HEK293 (cell line): ENCODE results near the gene NCL.

ENCODE experiments used
- TCF7L2 ChIP-seq: IDR thresholded peaks from 2 replicates; pipeline ENCODE4 v1.6.1; 2011; ENCODE audit warnings: low read depth, mild to moderate bottlenecking, inconsistent platforms, low read length, moderate library complexity, borderline replicate concordance
- ZNF184 ChIP-seq: fragments of 450-650 bp; IDR thresholded peaks from 2 replicates; pipeline ENCODE4 v1.5.1; 2018; ENCODE audit warnings: missing biosample characterization, mild to moderate bottlenecking, missing genetic modification characterization
- ZNF24 ChIP-seq: fragments of 450-650 bp; formaldehyde crosslinking; IDR thresholded peaks from 2 replicates; pipeline ENCODE4 v1.5.1; 2016; ENCODE audit warnings: missing biosample characterization, missing genetic modification characterization
- ZNF311 ChIP-seq: fragments of 450-650 bp; formaldehyde crosslinking; IDR thresholded peaks from 2 replicates; pipeline ENCODE4 v1.5.1; 2017; ENCODE audit warnings: missing biosample characterization, missing genetic modification characterization, borderline replicate concordance
- ZNF530 ChIP-seq: fragments of 450-650 bp; formaldehyde crosslinking; IDR thresholded peaks from 2 replicates; pipeline ENCODE4 v1.5.1; 2016; ENCODE audit warnings: low read depth, missing biosample characterization, missing genetic modification characterization
- ZNF600 ChIP-seq: fragments of 450-650 bp; formaldehyde crosslinking; IDR thresholded peaks from 2 replicates; pipeline ENCODE4 v1.5.1; 2016; ENCODE audit warnings: missing biosample characterization, missing genetic modification characterization
- ZNF624 ChIP-seq: fragments of 450-650 bp; formaldehyde crosslinking; IDR thresholded peaks from 2 replicates; pipeline ENCODE4 v1.5.1; 2017; ENCODE audit warnings: missing biosample characterization, missing genetic modification characterization
- TF ChIP-seq, protein P1 (sequence below): fragments of 450-650 bp; formaldehyde crosslinking; IDR thresholded peaks from 2 replicates; pipeline ENCODE4 v1.5.1; 2016; ENCODE audit warnings: missing biosample characterization, missing genetic modification characterization
- TF ChIP-seq, protein P2 (sequence below): fragments of 450-650 bp; formaldehyde crosslinking; IDR thresholded peaks from 2 replicates; pipeline ENCODE4 v1.5.1; 2016; ENCODE audit warnings: missing biosample characterization, missing genetic modification characterization
- TF ChIP-seq, protein P3 (sequence below): fragments of 450-650 bp; formaldehyde crosslinking; IDR thresholded peaks from 2 replicates; pipeline ENCODE4 v1.5.1; 2017; ENCODE audit warnings: missing biosample characterization, missing genetic modification characterization
- TF ChIP-seq, protein P4 (sequence below): fragments of 450-650 bp; formaldehyde crosslinking; IDR thresholded peaks from 2 replicates; pipeline ENCODE4 v1.5.1; 2016; ENCODE audit warnings: missing biosample characterization, missing genetic modification characterization
- TF ChIP-seq, protein P5 (sequence below): fragments of 450-650 bp; formaldehyde crosslinking; IDR thresholded peaks from 2 replicates; pipeline ENCODE4 v1.5.1; 2016; ENCODE audit warnings: missing biosample characterization, missing genetic modification characterization
- TF ChIP-seq, protein P6 (sequence below): fragments of 450-650 bp; formaldehyde crosslinking; IDR thresholded peaks from 2 replicates; pipeline ENCODE4 v1.5.1; 2016; ENCODE audit warnings: missing biosample characterization, missing genetic modification characterization

DNA sequence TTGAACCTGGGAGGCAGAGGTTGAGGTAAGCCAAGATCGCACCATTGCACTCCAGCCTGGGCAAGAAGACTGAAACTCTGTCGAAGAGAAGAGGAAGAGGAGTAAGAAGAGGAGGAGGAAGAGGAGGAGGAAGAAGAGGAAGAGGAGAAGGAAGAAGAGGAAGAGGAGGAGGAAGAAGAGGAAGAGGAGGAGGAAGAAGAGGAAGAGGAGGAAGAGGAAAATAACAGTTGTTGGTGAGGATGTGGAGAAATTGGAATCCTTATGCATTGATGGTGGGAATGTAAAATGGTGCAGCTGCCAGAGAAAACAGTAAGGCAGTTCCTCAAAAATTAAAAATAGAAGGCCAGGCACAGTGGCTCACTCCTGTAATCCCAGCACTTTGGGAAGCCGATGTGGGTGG is 8.5 kb upstream of the NCL start:
- TF ChIP-seq, protein P1, sequence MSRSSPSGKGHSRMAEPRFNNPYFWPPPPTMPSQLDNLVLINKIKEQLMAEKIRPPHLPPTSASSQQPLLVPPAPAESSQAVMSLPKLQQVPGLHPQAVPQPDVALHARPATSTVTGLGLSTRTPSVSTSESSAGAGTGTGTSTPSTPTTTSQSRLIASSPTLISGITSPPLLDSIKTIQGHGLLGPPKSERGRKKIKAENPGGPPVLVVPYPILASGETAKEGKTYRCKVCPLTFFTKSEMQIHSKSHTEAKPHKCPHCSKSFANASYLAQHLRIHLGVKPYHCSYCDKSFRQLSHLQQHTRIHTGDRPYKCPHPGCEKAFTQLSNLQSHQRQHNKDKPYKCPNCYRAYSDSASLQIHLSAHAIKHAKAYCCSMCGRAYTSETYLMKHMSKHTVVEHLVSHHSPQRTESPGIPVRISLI (tag by site-specific recombination) = no peak
- TF ChIP-seq, protein P2, sequence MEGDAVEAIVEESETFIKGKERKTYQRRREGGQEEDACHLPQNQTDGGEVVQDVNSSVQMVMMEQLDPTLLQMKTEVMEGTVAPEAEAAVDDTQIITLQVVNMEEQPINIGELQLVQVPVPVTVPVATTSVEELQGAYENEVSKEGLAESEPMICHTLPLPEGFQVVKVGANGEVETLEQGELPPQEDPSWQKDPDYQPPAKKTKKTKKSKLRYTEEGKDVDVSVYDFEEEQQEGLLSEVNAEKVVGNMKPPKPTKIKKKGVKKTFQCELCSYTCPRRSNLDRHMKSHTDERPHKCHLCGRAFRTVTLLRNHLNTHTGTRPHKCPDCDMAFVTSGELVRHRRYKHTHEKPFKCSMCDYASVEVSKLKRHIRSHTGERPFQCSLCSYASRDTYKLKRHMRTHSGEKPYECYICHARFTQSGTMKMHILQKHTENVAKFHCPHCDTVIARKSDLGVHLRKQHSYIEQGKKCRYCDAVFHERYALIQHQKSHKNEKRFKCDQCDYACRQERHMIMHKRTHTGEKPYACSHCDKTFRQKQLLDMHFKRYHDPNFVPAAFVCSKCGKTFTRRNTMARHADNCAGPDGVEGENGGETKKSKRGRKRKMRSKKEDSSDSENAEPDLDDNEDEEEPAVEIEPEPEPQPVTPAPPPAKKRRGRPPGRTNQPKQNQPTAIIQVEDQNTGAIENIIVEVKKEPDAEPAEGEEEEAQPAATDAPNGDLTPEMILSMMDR (tag by site-specific recombination) = no peak
- TF ChIP-seq ZNF530 (no peak), TCF7L2 (no peak), ZNF311 (tag by site-specific recombination) (no peak), ZNF600 (no peak), ZNF24 (tag by site-specific recombination) (no peak), ZNF624 (tag by site-specific recombination) (no peak), ZNF184 (tag by site-specific recombination) (no peak)
- TF ChIP-seq, protein P3, sequence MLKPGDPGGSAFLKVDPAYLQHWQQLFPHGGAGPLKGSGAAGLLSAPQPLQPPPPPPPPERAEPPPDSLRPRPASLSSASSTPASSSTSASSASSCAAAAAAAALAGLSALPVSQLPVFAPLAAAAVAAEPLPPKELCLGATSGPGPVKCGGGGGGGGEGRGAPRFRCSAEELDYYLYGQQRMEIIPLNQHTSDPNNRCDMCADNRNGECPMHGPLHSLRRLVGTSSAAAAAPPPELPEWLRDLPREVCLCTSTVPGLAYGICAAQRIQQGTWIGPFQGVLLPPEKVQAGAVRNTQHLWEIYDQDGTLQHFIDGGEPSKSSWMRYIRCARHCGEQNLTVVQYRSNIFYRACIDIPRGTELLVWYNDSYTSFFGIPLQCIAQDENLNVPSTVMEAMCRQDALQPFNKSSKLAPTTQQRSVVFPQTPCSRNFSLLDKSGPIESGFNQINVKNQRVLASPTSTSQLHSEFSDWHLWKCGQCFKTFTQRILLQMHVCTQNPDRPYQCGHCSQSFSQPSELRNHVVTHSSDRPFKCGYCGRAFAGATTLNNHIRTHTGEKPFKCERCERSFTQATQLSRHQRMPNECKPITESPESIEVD = no peak
- TF ChIP-seq, protein P4, sequence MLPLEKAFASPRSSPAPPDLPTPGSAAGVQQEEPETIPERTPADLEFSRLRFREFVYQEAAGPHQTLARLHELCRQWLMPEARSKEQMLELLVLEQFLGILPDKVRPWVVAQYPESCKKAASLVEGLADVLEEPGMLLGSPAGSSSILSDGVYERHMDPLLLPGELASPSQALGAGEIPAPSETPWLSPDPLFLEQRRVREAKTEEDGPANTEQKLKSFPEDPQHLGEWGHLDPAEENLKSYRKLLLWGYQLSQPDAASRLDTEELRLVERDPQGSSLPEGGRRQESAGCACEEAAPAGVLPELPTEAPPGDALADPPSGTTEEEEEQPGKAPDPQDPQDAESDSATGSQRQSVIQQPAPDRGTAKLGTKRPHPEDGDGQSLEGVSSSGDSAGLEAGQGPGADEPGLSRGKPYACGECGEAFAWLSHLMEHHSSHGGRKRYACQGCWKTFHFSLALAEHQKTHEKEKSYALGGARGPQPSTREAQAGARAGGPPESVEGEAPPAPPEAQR = no peak
- TF ChIP-seq, protein P5, sequence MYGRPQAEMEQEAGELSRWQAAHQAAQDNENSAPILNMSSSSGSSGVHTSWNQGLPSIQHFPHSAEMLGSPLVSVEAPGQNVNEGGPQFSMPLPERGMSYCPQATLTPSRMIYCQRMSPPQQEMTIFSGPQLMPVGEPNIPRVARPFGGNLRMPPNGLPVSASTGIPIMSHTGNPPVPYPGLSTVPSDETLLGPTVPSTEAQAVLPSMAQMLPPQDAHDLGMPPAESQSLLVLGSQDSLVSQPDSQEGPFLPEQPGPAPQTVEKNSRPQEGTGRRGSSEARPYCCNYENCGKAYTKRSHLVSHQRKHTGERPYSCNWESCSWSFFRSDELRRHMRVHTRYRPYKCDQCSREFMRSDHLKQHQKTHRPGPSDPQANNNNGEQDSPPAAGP = no peak
- TF ChIP-seq, protein P6, sequence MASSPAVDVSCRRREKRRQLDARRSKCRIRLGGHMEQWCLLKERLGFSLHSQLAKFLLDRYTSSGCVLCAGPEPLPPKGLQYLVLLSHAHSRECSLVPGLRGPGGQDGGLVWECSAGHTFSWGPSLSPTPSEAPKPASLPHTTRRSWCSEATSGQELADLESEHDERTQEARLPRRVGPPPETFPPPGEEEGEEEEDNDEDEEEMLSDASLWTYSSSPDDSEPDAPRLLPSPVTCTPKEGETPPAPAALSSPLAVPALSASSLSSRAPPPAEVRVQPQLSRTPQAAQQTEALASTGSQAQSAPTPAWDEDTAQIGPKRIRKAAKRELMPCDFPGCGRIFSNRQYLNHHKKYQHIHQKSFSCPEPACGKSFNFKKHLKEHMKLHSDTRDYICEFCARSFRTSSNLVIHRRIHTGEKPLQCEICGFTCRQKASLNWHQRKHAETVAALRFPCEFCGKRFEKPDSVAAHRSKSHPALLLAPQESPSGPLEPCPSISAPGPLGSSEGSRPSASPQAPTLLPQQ (tag by site-specific recombination) = no peak
